Measurements from ENCODE around the gene MAP3K13. TPM values are rescaled to one million over a fixed set of nuclear protein-coding genes. Genes with fewer than 3 reads are reported as not detected.

MAP3K13 gene
- total and polyA plus RNA-seq, 2 of the 13 experiments (the other 11 are each of a cell fraction or from before 2014, with no cell fraction given): 24.2 to 26.5 TPM

DNA sequence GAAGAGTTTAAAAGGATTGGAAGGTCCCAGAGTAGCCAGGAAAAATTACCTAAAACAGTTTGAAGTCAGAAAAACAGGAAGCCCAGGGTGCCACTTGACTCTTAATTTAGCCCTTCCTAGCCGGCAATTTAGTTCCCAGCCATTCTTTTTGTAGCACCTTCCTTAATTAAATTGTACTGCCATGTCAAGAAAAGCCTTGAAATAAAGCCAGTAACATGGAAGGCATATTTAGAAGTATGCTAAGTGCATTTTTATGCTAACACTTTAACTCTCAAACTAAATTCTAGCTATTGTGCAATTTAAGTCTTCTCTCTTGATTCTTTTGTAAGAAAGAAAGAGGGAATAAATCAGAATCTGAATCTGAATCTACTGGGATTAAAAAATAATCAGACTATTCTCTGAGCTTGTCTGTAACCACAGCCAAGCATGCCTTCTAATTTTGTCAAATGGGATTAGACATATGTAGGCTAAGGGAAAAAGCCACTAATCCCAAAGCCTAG is 43.2 kb downstream of the MAP3K13 start:
- in situ Hi-C loops (cut with HindIII; ENCODE audit: extremely low pct_ligation_motif_present, low pct_unique_long_range_greater_than_20kb) (no loop called here), intact Hi-C loops (cut with micrococcal nuclease; ENCODE audit: unreplicated experiment) (no loop called here)
- H3K27ac ChIP-seq (ENCODE audit: extremely low read length, insufficient read depth, low read length): no peak overlapping the region
- no peak overlapping the region for H3K4me2 ChIP-seq (ENCODE audit: low read depth, low read length)
- H4K20me1 ChIP-seq (ENCODE audit: insufficient read depth, low read length): peaks cover 3% of the 10 kb centered on the region; the same call in 1 of the 2 replicates
- no peak overlapping the region for H3K4me3 ChIP-seq (replicated peaks in 1 of 3; ENCODE audit: insufficient read depth in 1 of 3, low read depth in 2 of 3, low read length in 3 of 3)
- no peaks in the 10 kb centered on the region for H3K27me3 ChIP-seq (ENCODE audit: control insufficient read depth in 1 of 2, insufficient read depth in 2 of 2, low read length in 2 of 2)
- WGBS (ENCODE audit: low lambda C conversion rate): 97% methylated on average over 1 of the region's 1 CpG
- H3K79me2 ChIP-seq (ENCODE audit: insufficient read depth, low read length): peaks cover 10% of the 10 kb centered on the region
- no peak for ATAC-seq
- no peak for DNase-seq (ENCODE audit: low spot score)
- H2AFZ ChIP-seq (ENCODE audit: low read length): no peak overlapping the region
- H3K9ac ChIP-seq (ENCODE audit: insufficient read depth, low read depth, low read length): no peak overlapping the region
- no TSS peak for BruUV-seq (replicated peaks)
- TF ChIP-seq MTA3 (CRISPR knock-in tag; IDR thresholded peaks at IDR 0.05): no peak
- no peak for TF ChIP-seq ZFP90 (CRISPR knock-in tag; IDR thresholded peaks at IDR 0.05; ENCODE audit: borderline replicate concordance)
- TF ChIP-seq, protein P1, sequence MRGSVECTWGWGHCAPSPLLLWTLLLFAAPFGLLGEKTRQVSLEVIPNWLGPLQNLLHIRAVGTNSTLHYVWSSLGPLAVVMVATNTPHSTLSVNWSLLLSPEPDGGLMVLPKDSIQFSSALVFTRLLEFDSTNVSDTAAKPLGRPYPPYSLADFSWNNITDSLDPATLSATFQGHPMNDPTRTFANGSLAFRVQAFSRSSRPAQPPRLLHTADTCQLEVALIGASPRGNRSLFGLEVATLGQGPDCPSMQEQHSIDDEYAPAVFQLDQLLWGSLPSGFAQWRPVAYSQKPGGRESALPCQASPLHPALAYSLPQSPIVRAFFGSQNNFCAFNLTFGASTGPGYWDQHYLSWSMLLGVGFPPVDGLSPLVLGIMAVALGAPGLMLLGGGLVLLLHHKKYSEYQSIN (CRISPR knock-in tag; IDR thresholded peaks at IDR 0.05; ENCODE audit: borderline replicate concordance): no peak
- no peak for TF ChIP-seq ZNF30 (CRISPR knock-in tag; IDR thresholded peaks at IDR 0.05)
- ChIA-PET POLR2A (no interaction called here), CTCF (ENCODE audit: low intra/inter-chr PET ratio, low total read pairs) (no interaction called here)
- no peaks in the 10 kb centered on the region for H3K4me1 ChIP-seq (ENCODE audit: insufficient read depth, low read length)
- no peaks in the 10 kb centered on the region for H3K9me3 ChIP-seq (ENCODE audit: low read length)
- no peak for FAIRE-seq
- no peaks in the 10 kb centered on the region for H3K36me3 ChIP-seq (replicated peaks in 1 of 2; ENCODE audit: control insufficient read depth in 1 of 2, insufficient read depth in 2 of 2, low read length in 2 of 2)

DNA sequence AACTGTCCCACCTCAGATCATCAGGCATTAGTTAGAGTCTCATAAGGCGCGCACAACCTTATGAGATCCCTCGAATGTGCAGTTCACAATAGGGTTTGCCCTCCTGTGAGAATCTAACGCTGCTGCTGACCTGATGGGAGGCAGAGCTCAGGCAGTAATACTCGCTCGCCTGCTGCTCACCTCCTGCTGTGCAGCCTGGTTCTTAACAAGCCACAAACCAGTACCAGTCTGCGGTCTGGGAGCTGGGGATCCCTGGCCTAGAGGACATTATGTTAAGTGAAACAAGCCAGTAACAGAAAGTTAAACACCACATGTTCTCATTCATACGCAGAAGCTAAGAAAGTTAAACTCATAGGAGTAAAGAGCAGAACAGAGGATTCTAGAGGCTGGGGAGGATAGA is 47.0 kb downstream of the MAP3K13 start:
- Histone ChIP-seq H3K4me1 (ENCODE audit: insufficient read depth, low read length) (no peaks in the 10 kb centered on the region), H2AFZ (ENCODE audit: low read length) (no peak overlapping the region), H4K20me1 (ENCODE audit: insufficient read depth, low read length) (0 out of 2 replicates have a peak, but pooled peaks cover 3% of the 10 kb centered on the region), H3K9ac (ENCODE audit: insufficient read depth, low read depth, low read length) (no peak overlapping the region), H3K4me2 (ENCODE audit: low read depth, low read length) (no peak overlapping the region), H3K36me3 (replicated peaks in 1 of 2; ENCODE audit: control insufficient read depth in 1 of 2, insufficient read depth in 2 of 2, low read length in 2 of 2) (no peaks in the 10 kb centered on the region), H3K79me2 (ENCODE audit: insufficient read depth, low read length) (peaks cover 4% of the 10 kb centered on the region), H3K4me3 (replicated peaks in 1 of 3; ENCODE audit: insufficient read depth in 1 of 3, low read depth in 2 of 3, low read length in 3 of 3) (no peak overlapping the region), H3K9me3 (ENCODE audit: low read length) (no peaks in the 10 kb centered on the region), H3K27ac (ENCODE audit: extremely low read length, insufficient read depth, low read length) (no peak overlapping the region), H3K27me3 (ENCODE audit: control insufficient read depth in 1 of 2, insufficient read depth in 2 of 2, low read length in 2 of 2) (no peaks in the 10 kb centered on the region)
- in situ Hi-C loops (cut with HindIII; ENCODE audit: extremely low pct_ligation_motif_present, low pct_unique_long_range_greater_than_20kb) (no loop called here), intact Hi-C loops (cut with micrococcal nuclease; ENCODE audit: unreplicated experiment) (no loop called here)
- no peak for ATAC-seq
- no peak for FAIRE-seq
- 90% methylated on average over 6 of the region's 8 CpGs for WGBS (ENCODE audit: low lambda C conversion rate)
- no TSS peak for BruUV-seq (replicated peaks)
- TF ChIP-seq, protein P2, sequence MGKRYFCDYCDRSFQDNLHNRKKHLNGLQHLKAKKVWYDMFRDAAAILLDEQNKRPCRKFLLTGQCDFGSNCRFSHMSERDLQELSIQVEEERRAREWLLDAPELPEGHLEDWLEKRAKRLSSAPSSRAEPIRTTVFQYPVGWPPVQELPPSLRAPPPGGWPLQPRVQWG (CRISPR knock-in tag; IDR thresholded peaks at IDR 0.05; ENCODE audit: borderline replicate concordance, low read depth): no peak
- TF ChIP-seq POLR2A (IDR thresholded peaks at IDR 0.05; ENCODE audit: insufficient read depth in 1 of 2, low read depth in 2 of 2, low read length in 2 of 2): no peak
- no peak for TF ChIP-seq ATF6 (CRISPR knock-in tag; conservative IDR thresholded peaks at IDR 0.05)
- no peak for TF ChIP-seq ONECUT2 (CRISPR knock-in tag; IDR thresholded peaks at IDR 0.05)
- TF ChIP-seq NFE2L1 (CRISPR knock-in tag; IDR thresholded peaks at IDR 0.05; ENCODE audit: borderline replicate concordance): no peak
- TF ChIP-seq ZNF607 (CRISPR knock-in tag; IDR thresholded peaks at IDR 0.05; ENCODE audit: borderline replicate concordance): no peak
- ChIA-PET CTCF (ENCODE audit: low intra/inter-chr PET ratio, low total read pairs) (no interaction called here), POLR2A (no interaction called here)
- DNase-seq (ENCODE audit: low spot score): no peak

Measured in HepG2 (cell line).